C4-2B (cell line): ENCODE data around the gene WDR77.

Experiments
- CTCF ChIP-seq: fragments of 450-650 bp; conservative IDR thresholded peaks from 2 replicates; pipeline ENCODE4 v1.5.1; 2017; ENCODE audit warnings: mild to moderate bottlenecking
- ZFX ChIP-seq: fragments of 450-650 bp; IDR thresholded peaks from 2 replicates; pipeline ENCODE4 v1.6.1; 2017

GRCh38 chr1:111442457-111442856 lies 6.6 kb downstream of the WDR77 start:
- TF ChIP-seq CTCF, result no peak
- TF ChIP-seq ZFX, result no peak
